GM12864 (cell line): ENCODE measurements around the gene ARHGAP8.
A peak's percentile ranks its signal among the peaks of the same experiment; 100 is the strongest.

Source experiments
- DNase-seq: peaks from one replicate; pipeline ENCODE4 v3.0.0-alpha.2; 2011; ENCODE audit warnings: low read depth
- H3K4me3 ChIP-seq: 2 replicates; pipeline ENCODE4 v1.5.1; 2011; ENCODE audit warnings: mild to moderate bottlenecking, low read depth, low read length, control low read depth
- CTCF ChIP-seq: IDR thresholded peaks from 2 replicates; pipeline ENCODE4 v1.5.1; 2011; ENCODE audit warnings: low read depth, mild to moderate bottlenecking, moderate library complexity, low read length, control low read depth, inconsistent platforms; ENCODE audit errors: missing control alignments

Gene ARHGAP8

DNA sequence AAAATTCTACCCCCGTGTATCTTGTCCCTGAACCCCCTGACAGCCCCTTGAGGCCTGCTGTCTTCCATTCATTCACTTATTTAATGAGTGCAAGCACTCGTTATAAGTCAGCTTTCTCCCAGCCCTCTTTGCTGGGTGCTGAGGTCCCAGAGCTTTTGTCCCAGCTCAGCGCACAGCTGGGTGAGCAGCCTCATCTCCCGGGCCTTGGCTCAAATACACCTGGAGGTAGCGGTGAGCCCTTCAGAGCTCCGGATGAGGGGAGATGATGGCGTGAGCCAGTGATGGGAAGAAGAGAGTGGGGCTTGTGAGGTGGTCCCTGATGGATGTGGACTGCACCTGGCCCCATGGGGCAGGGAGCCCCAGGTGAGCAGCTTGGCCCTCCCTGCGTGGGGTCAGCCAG is 18.1 kb upstream of the ARHGAP8 start:
- DNase-seq: no peak
- no peak overlapping the region for H3K4me3 ChIP-seq
- TF ChIP-seq CTCF: no peak

DNA sequence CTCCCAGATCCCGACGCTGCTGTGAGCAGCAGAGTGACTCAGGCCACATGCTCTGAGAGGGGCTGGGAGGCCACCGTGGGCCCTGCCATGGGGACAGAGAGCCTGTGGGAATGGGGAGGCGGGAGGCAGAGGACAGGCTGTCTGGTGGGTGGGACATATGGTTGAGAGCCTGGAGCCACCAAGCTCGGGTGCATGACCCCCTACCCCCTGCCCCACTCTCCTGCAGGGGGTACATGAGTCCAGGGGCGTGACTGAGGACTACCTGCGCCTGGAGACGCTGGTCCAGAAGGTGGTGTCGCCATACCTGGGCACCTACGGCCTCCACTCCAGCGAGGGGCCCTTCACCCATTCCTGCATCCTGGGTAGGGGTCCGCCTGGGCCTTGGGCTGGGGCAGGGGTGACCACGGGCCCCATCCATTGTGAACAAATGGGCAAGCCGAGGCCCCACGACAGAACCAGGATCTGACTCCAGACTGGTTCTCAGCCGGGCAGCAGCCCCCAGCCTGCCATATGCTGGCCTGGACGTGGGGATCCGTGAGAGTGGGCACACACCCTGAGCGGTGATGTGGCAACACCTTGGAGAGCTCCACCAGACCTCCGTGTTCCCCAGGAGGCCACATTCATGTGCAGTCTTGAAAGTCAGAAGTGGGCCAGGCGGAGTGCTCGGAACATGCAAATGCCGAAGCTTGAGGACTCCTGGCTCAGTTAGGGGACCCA is 17.4 kb upstream of the ARHGAP8 start:
- TF ChIP-seq CTCF: no peak
- DNase-seq: no peak
- no peak overlapping the region for H3K4me3 ChIP-seq

- TF ChIP-seq CTCF: peak; percentile 97
- peak; percentile 13 for DNase-seq
- no peak overlapping the region for H3K4me3 ChIP-seq
These were observed 16.6 kb upstream of the ARHGAP8 start for GRCh38 chr22:44735518-44736428.

DNA sequence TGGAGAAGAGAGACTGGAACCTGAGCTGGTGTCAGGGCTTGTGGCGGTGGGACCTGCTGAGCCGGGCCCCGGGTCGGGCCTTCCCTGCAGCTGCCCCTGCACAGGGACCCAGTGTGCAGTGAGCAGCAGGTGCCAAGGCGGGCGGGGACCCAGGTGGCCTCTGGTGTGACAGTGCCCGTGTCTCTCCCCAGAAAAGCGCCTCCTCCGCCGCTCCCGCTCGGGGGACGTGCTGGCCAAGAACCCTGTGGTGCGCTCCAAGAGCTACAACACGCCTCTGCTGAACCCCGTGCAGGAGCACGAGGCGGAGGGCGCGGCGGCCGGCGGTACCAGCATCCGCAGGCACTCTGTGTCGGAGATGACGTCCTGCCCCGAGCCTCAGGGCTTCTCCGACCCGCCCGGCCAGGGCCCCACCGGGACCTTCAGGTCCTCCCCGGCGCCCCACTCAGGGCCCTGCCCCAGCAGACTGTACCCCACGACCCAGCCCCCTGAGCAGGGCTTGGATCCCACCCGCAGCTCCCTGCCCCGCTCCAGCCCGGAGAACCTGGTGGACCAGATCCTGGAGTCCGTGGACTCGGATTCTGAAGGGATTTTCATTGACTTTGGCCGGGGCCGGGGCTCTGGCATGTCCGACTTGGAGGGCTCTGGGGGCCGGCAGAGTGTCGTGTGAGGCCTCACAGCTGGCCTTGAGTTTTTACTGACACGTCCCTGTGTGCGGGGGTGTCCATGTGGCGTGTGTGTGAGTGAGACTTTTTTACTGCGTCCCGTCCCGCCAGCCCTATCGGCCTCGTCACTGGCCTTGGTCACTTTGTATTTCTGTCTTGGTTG is 15.6 kb upstream of the ARHGAP8 start:
- no peak for TF ChIP-seq CTCF
- no peak overlapping the region for H3K4me3 ChIP-seq
- no peak for DNase-seq

- no peak overlapping the region for H3K4me3 ChIP-seq
- no peak for DNase-seq
- TF ChIP-seq CTCF: no peak
These were observed 14.7 kb upstream of the ARHGAP8 start for GRCh38 chr22:44737406-44738346.

DNA sequence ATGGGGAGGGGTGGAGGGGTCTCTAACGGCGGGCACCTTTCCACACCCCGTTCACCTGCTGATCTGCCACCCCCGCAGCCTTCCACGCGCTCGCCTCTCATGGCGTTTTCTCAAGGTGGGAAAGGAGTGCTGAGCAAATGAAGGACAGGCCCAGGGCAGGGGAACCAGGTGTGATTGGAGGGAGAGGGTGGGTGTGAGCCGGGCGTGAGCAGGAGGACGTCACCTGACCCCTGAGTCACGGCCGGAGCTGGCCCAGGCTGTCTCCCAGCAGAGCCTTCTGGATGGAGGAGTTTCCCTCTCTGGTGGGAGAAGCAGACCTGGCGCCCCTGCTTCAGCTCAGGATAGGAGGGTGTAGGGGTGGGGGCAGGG is 14.0 kb upstream of the ARHGAP8 start:
- no peak for DNase-seq
- no peak for TF ChIP-seq CTCF
- no peak overlapping the region for H3K4me3 ChIP-seq
